GM19193 (cell line): ENCODE results near the gene SAP30BP.

Source experiments
- POLR2A ChIP-seq: IDR thresholded peaks from 4 replicates; pipeline ENCODE4 v1.6.1; 2011; ENCODE audit not compliant: insufficient read depth, insufficient read length; ENCODE audit errors: extremely low read depth

SAP30BP gene

GRCh38 chr17:75703591-75703990, 36.5 kb downstream of the SAP30BP start:
- no peak for TF ChIP-seq POLR2A

DNA sequence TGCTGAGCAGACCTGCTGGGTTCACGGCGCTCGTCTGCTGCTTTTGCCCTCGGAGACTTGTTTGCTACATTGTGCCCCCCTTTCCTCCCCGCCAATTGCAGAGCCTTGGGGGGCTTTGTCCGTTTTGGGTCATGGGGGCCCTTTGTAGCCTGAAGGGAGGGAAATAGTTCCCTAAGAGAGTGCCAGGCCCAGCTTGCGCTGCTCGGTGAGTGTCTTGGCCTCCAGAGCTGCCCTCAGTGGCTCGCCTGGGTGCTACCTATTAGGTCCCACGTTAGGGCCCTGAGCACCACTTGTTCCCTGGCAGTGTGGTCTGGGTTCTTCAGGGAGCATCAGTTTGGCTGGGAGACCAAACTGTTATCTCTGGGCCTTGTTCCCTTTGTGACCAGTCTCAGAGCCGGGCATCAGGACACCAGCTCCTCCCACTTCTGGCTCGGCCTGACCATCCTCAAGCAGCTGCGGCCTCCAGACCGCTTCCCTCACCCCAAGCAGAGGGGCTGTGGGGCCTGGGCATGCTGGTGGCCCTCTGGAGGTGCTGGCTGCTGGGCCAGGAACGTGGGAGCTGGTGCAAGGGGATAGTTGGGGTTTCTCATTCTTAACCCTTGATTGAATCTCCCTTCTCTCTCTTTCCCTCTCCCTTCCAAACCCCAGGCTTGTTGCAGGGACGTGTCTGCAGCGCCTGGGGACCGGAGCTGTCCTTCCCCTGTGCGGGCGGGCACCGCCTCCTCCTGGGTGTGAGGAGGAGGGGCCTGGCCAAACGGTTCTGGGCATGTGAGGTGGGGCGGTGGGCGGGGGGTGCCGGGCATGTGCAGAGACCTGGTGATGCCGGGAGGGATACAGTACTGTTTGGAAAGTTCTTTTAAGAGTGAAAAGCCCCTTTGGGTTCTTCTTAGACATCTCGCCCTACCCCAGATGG, 38.1 kb downstream of the SAP30BP start:
- TF ChIP-seq POLR2A: no peak

GRCh38 chr17:75706042-75706728, 39.0 kb downstream of the SAP30BP start:
- TF ChIP-seq POLR2A: no peak

DNA sequence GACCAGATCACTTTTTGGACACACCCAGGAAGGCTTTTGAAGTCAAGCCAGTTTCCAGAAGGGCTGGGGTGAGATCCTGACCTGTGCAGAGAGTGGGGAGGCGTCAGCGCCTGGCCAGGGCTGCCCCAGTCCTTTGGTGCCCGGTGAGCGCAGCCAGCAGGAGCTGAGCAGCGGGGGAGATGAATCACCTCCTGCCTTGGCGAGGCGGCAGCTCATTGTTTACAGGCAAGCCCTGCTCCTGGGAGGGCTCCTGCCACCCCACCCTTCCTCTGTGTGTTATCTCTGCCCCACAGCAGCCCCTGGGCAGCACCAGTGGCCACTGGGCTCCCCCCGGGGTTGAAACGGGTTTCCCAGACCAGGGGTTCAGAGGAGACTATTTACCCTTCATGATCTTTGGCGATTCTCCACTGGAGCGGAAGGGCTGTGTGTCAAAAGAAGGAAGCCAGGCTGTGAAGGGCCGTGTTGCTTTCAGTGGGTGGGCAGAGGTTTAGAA, 40.0 kb downstream of the SAP30BP start:
- no peak for TF ChIP-seq POLR2A

- TF ChIP-seq POLR2A: no peak
Observed at GRCh38 chr17:75712446-75712845, 45.3 kb downstream of the SAP30BP start.

- no peak for TF ChIP-seq POLR2A
Observed at GRCh38 chr17:75719732-75720131, 52.6 kb downstream of the SAP30BP start.

- no peak for TF ChIP-seq POLR2A
Observed at GRCh38 chr17:75720656-75721462, 53.7 kb downstream of the SAP30BP start, which contains the start of gene ITGB4. TSS of gene ITGB4 (plus strand) at chr17:75721459. CDS start at chr17:75724704, 3,245 bp downstream.

DNA sequence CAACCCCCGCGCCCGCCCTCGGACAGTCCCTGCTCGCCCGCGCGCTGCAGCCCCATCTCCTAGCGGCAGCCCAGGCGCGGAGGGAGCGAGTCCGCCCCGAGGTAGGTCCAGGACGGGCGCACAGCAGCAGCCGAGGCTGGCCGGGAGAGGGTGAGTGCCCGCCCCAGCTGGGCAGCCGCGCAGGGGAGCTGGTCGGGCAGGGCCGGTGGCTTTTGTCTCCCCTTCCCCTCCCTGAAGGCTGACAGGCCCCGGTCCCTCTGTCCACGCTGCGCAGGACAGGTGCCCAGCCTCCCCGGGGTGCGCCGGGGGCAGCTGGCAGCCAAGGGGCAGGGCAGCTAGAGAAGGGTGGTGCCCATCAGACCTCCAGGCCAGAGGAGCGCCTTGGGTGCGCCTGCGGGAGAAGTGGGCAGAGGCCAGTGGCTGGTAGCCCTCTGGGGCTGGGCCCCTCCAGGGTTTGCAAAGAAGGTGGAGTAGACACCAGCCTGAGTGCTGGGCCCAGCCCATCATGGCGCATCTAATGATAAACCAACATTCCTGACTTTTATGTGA, 54.4 kb downstream of the SAP30BP start:
- TF ChIP-seq POLR2A: no peak

- TF ChIP-seq POLR2A: no peak
Observed at GRCh38 chr17:75722076-75722475, 54.9 kb downstream of the SAP30BP start.

DNA sequence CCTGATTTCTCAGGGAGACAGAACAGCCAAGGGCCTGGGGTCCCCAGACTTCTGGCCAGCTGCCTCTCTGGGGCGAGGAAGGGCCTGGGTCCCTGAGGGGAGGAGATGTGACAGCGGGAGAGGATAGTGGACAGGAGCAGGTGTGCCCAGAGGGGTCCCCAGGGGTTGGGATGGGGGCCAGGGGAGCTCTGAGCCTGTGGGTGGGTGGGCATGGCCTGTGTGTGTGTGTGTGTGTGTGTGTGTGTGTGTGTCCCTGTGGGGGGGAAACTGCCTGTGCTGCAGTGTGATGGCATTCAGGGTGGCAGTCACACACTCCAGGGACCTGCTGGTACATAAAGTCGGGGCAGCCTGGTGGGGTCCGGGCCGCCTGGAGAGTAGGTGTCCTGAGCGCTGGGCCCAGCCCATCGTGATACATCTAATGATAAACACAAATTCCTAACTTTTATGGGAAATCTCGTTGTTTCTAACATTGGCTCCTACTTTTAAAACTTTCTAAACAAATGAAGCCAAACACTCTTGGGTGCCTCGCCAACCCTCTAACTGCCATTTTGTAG, 55.5 kb downstream of the SAP30BP start:
- TF ChIP-seq POLR2A: no peak

- TF ChIP-seq POLR2A: no peak
Observed at GRCh38 chr17:75723171-75723930, 56.2 kb downstream of the SAP30BP start.

DNA sequence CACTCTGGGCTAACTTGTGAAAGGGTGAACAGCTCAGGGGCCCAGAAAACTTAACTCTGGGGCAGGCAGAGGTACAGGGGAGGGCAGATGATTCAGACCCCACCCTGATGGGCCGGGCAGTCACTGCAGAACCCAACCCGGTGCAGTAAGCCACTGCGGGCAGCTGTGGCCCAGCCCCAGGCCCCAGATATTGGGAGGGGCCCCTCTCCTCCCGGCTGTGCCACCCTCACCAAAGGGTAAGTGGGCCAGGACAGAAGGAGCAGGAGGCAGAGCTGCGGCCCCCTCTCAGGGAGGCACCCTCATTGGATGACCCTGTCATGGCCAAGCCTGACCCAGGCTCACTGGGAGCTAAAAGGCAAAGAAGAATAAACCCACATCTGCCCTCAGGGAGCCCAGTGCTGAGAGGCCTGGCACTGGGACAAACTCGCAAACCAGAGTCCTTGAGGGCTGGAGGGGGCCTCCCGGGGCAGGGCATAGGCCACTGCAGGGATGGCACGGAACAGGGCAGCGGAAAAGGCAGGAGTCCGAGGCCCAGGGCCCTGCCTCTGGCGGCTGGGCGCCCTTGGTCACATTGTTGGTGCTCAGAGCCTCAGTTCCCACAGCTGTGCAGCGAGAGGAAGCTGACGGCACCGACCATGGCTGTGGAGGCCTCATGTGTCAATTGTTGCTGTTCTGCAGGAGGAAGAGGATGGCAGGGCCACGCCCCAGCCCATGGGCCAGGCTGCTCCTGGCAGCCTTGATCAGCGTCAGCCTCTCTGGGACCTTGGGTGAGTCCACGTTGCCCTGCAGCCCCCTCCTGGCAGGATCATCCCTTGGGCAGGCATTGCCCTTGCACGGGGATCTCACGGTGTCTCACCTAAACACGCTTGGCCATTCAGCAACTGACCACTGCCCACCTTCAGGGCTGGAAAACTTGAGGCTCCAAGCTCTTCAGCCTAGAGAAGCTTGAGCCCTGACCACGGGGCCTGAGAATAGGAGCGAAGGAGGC, 57.2 kb downstream of the SAP30BP start:
- TF ChIP-seq POLR2A: no peak
